Measurements from ENCODE around the gene LHFPL2. TPM values are rescaled to one million over a fixed set of nuclear protein-coding genes. Genes with fewer than 3 reads are reported as not detected.
"Not testable (repeated sequence)": the region's sequence is repeated elsewhere in the genome, so short reads cannot be mapped to it uniquely, and the experiment has no call there.

Gene LHFPL2
- total RNA-seq = 12.6 TPM
- 1.8 TPM for polyA plus RNA-seq (ENCODE audit: insufficient read depth, low read depth, low replicate concordance)
- long read RNA-seq, donor 1, full-length matches to known transcripts = 3 of 8 reads
- long read RNA-seq, donor 1, partial matches to known transcripts = 5 of 8 reads
- long read RNA-seq, donor 1, other reads (novel, unspliced or antisense) = 0 of 8 reads
- long read RNA-seq, donor 2, full-length matches to known transcripts = 7 of 7 reads
- long read RNA-seq, donor 2, partial matches to known transcripts = 0 of 7 reads
- long read RNA-seq, donor 2, other reads (novel, unspliced or antisense) = 0 of 7 reads
- long read RNA-seq, donor 3, full-length matches to known transcripts = 6 of 6 reads
- long read RNA-seq, donor 3, partial matches to known transcripts = 0 of 6 reads
- long read RNA-seq, donor 3, other reads (novel, unspliced or antisense) = 0 of 6 reads
- long read RNA-seq, donor 4, full-length matches to known transcripts = 8 of 8 reads
- long read RNA-seq, donor 4, partial matches to known transcripts = 0 of 8 reads
- long read RNA-seq, donor 4, other reads (novel, unspliced or antisense) = 0 of 8 reads
- long read RNA-seq, donor 5 = 0 reads
- long read RNA-seq, donor 6, full-length matches to known transcripts = 2 of 2 reads
- long read RNA-seq, donor 6, partial matches to known transcripts = 0 of 2 reads
- long read RNA-seq, donor 6, other reads (novel, unspliced or antisense) = 0 of 2 reads
- long read RNA-seq, donor 7, full-length matches to known transcripts = 6 of 12 reads
- long read RNA-seq, donor 7, partial matches to known transcripts = 1 of 12 reads
- long read RNA-seq, donor 7, other reads (novel, unspliced or antisense) = 5 of 12 reads
- long read RNA-seq, donor 8, full-length matches to known transcripts = 4 of 4 reads
- long read RNA-seq, donor 8, partial matches to known transcripts = 0 of 4 reads
- long read RNA-seq, donor 8, other reads (novel, unspliced or antisense) = 0 of 4 reads
- long read RNA-seq, donor 9, full-length matches to known transcripts = 2 of 2 reads
- long read RNA-seq, donor 9, partial matches to known transcripts = 0 of 2 reads
- long read RNA-seq, donor 9, other reads (novel, unspliced or antisense) = 0 of 2 reads
- long read RNA-seq, donor 10, full-length matches to known transcripts = 5 of 5 reads
- long read RNA-seq, donor 10, partial matches to known transcripts = 0 of 5 reads
- long read RNA-seq, donor 10, other reads (novel, unspliced or antisense) = 0 of 5 reads

GRCh38 chr5:78648359-78649210 is at the start of gene LHFPL2:
LHFPL2 (minus strand) TSS chr5:78648772; CDS start chr5:78510213, 138,559 bp downstream.
- peak; percentile 91 to 96 (median 95) for DNase-seq
- no peak for FAIRE-seq
- H3K27ac ChIP-seq (ENCODE audit: low read depth in 2 of 2, low read length in 2 of 2) = peak within 1 kb of the TSS; percentile 64 to 76
- intact Hi-C loops (cut with DNase I) = no loop called here
- H3K36me3 ChIP-seq (ENCODE audit: control insufficient read depth in 2 of 3, insufficient read depth in 3 of 3, low read length in 3 of 3) = no peaks in the 10 kb centered on the region
- peak within 1 kb of the TSS; percentile 58 to 64 (median 60) for H3K9ac ChIP-seq (ENCODE audit: low read length in 3 of 3)
- no peak for TF ChIP-seq CTCF (IDR thresholded peaks at IDR 0.05; ENCODE audit: borderline replicate concordance, extremely low read depth, insufficient read depth)
- peaks cover 0 to 12% (median 0%) of the 10 kb centered on the region in 3 donors for H3K4me1 ChIP-seq (ENCODE audit: control insufficient read depth in 2 of 3, insufficient read depth in 2 of 3, low read depth in 1 of 3, low read length in 3 of 3)
- H3K9me3 ChIP-seq (ENCODE audit: control insufficient read depth in 2 of 3, insufficient read depth in 1 of 3, low read length in 3 of 3) = no peaks in the 10 kb centered on the region
- peak within 1 kb of the TSS; percentile 52 to 69 (median 57) for H3K4me3 ChIP-seq (ENCODE audit: low read length in 3 of 3)
- H3K27me3 ChIP-seq (ENCODE audit: control insufficient read depth, insufficient read depth, low read length) = no peaks in the 10 kb centered on the region

GRCh38 chr5:78696637-78697036 is 48.1 kb upstream of the LHFPL2 start:
- no peak for TF ChIP-seq CTCF (IDR thresholded peaks at IDR 0.05; ENCODE audit: borderline replicate concordance, extremely low read depth, insufficient read depth)
- no peak overlapping the region for H3K4me3 ChIP-seq (ENCODE audit: low read length in 3 of 3)
- intact Hi-C loops (cut with DNase I) = no loop called here
- no peak overlapping the region for H3K27ac ChIP-seq (ENCODE audit: low read depth in 2 of 2, low read length in 2 of 2)
- no peaks in the 10 kb centered on the region for H3K27me3 ChIP-seq (ENCODE audit: control insufficient read depth, insufficient read depth, low read length)
- H3K9ac ChIP-seq (ENCODE audit: low read length in 3 of 3) = no peak overlapping the region
- H3K36me3 ChIP-seq (ENCODE audit: control insufficient read depth in 2 of 3, insufficient read depth in 3 of 3, low read length in 3 of 3) = no peaks in the 10 kb centered on the region
- no peak for DNase-seq
- no peaks in the 10 kb centered on the region for H3K9me3 ChIP-seq (ENCODE audit: control insufficient read depth in 2 of 3, insufficient read depth in 1 of 3, low read length in 3 of 3)
- no peak for FAIRE-seq
- H3K4me1 ChIP-seq (ENCODE audit: control insufficient read depth in 2 of 3, insufficient read depth in 2 of 3, low read depth in 1 of 3, low read length in 3 of 3) = no peaks in the 10 kb centered on the region

- DNase-seq; H3K9me3 ChIP-seq (ENCODE audit: control insufficient read depth in 2 of 3, insufficient read depth in 1 of 3, low read length in 3 of 3); H3K27me3 ChIP-seq (ENCODE audit: control insufficient read depth, insufficient read depth, low read length); H3K9ac ChIP-seq (ENCODE audit: low read length in 3 of 3); FAIRE-seq; H3K4me3 ChIP-seq (ENCODE audit: low read length in 3 of 3); H3K36me3 ChIP-seq (ENCODE audit: control insufficient read depth in 2 of 3, insufficient read depth in 3 of 3, low read length in 3 of 3); H3K27ac ChIP-seq (ENCODE audit: low read depth in 2 of 2, low read length in 2 of 2); H3K4me1 ChIP-seq (ENCODE audit: control insufficient read depth in 2 of 3, insufficient read depth in 2 of 3, low read depth in 1 of 3, low read length in 3 of 3); intact Hi-C loops (cut with DNase I): not testable (repeated sequence)
Measured at GRCh38 chr5:78696052-78696451, 47.5 kb upstream of the LHFPL2 start.

All from kidney (tissue), 22 donors.